K562 (cell line): Measurements from ENCODE around the gene GP1BB. TPM values are rescaled to one million over a fixed set of nuclear protein-coding genes. Genes with fewer than 3 reads are reported as not detected.

Source experiments
- ATAC-seq: fragments of 200-7000 bp; cut with Tn5 transposase; 3 replicates; pipeline ENCODE4 v1.9.1; 2020; ENCODE audit warnings: moderate library complexity
- BruUV-seq: library from RNA; stranded (reverse); fragments of 400-500 nt; replicated peaks from 2 replicates; lab custom pipeline; 2021; lab: Mats Ljungman, UMichigan
- CTCF ChIA-PET: fragments of 300-600 bp; formaldehyde crosslinking; extraction: SDS; loops from one replicate; lab custom pipeline; 2021; ENCODE audit warnings: low intra/inter-chr PET ratio; lab: Yijun Ruan, JAX
- POLR2A ChIA-PET: fragments of 300-600, 350-650 bp; sonication (Branson Sonifier 250); formaldehyde crosslinking; extraction: SDS; loops from one replicate; lab custom pipeline; 2021; ENCODE audit warnings: antibody characterized with exemption, inconsistent platforms; lab: Yijun Ruan, JAX
- DNase-seq, 4 experiments: peaks; one replicate each; pipeline versions ENCODE4 v3.0.0 to v3.0.0-alpha.2; 2011 to 2018; ENCODE audit warnings: low spot score in 3 of 4, mixed read lengths in 3 of 4; ENCODE audit errors: extremely low read depth in 1 of 4
- FAIRE-seq: peaks from 2 replicates; lab custom pipeline; 2011; peaks lifted over from hg19 to GRCh38; lab: Jason Lieb, UNC
- H2AFZ ChIP-seq: 2 replicates; pipeline ENCODE4 v1.6.0; 2011; ENCODE audit warnings: low read depth, low read length, control low read depth, inconsistent platforms
- H3K27ac ChIP-seq: fragments of 200-600 bp; 3 replicates; pipeline ENCODE4 v1.8.0; 2011; ENCODE audit warnings: low read depth, mild to moderate bottlenecking, control low read depth, inconsistent platforms, low read length, moderate library complexity, mixed read lengths; ENCODE audit errors: extremely low read depth
- H3K27me3 ChIP-seq, 2 experiments: fragments of 300-600 bp in 1 of 2; 2 replicates in 1 of 2; 3 replicates in 1 of 2; pipeline versions ENCODE4 v1.6.0 to v1.8.0; 2011; ENCODE audit warnings: inconsistent platforms in 2 of 2, low read length in 2 of 2, mild to moderate bottlenecking in 1 of 2, mixed read lengths in 1 of 2, moderate library complexity in 1 of 2; ENCODE audit not compliant: control insufficient read depth in 2 of 2, insufficient read depth in 2 of 2
- H3K36me3 ChIP-seq: fragments of 300-600 bp; 3 replicates; pipeline ENCODE4 v1.8.0; 2011; ENCODE audit warnings: mild to moderate bottlenecking, low read length, inconsistent platforms; ENCODE audit not compliant: control insufficient read depth, insufficient read depth
- H3K4me1 ChIP-seq, 2 experiments: fragments of 200-600 bp in 1 of 2; replicated peaks in 1 of 2; 2 replicates in 1 of 2; 3 replicates in 1 of 2; pipeline versions ENCODE4 v1.5.1 to v1.8.0; 2011; ENCODE audit warnings: inconsistent platforms in 2 of 2, low read length in 2 of 2, mild to moderate bottlenecking in 1 of 2, mixed read lengths in 1 of 2, moderate library complexity in 1 of 2; ENCODE audit not compliant: control insufficient read depth in 2 of 2, insufficient read depth in 2 of 2
- H3K4me2 ChIP-seq: 2 replicates; pipeline ENCODE4 v1.6.1; 2011; ENCODE audit warnings: low read length, control low read depth, inconsistent platforms, mixed read lengths; ENCODE audit not compliant: insufficient read depth
- H3K4me3 ChIP-seq: fragments of 200-600 bp; sonication (generic), shearing (Covaris generic); 2 replicates; pipeline ENCODE4 v1.5.1; 2016; ENCODE audit warnings: control low read depth, inconsistent platforms
- H3K79me2 ChIP-seq: fragments of 200-600 bp; 3 replicates; pipeline ENCODE4 v1.8.0; 2011; ENCODE audit warnings: low read length, inconsistent platforms; ENCODE audit not compliant: control insufficient read depth, insufficient read depth
- H3K9ac ChIP-seq, 2 experiments: 2 replicates each; pipeline versions ENCODE4 v1.6.0 to v1.6.1; 2011; ENCODE audit warnings: low read depth in 2 of 2, low read length in 2 of 2, control low read depth in 1 of 2, inconsistent platforms in 1 of 2, mild to moderate bottlenecking in 1 of 2, mixed read lengths in 1 of 2; ENCODE audit not compliant: insufficient read depth in 1 of 2
- H3K9me1 ChIP-seq: one replicate; pipeline ENCODE4 v1.6.0; 2011; ENCODE audit warnings: inconsistent platforms, mild to moderate bottlenecking, low read length, moderate library complexity; ENCODE audit not compliant: control insufficient read depth, insufficient read depth
- H3K9me3 ChIP-seq: replicated peaks from 2 replicates; pipeline ENCODE4 v1.5.1; 2011; ENCODE audit warnings: low read depth, low read length, inconsistent platforms; ENCODE audit not compliant: control insufficient read depth, insufficient read depth
- H4K20me1 ChIP-seq: replicated peaks from 2 replicates; pipeline ENCODE4 v1.6.1; 2011; ENCODE audit warnings: low read length, inconsistent platforms, mixed read lengths; ENCODE audit not compliant: control insufficient read depth, insufficient read depth
- DMBX1 ChIP-seq: fragments of 250-450 bp; sonication (Bioruptor Pico); IDR thresholded peaks from 2 replicates; pipeline ENCODE4 v1.8.0; 2022; ENCODE audit warnings: inconsistent platforms, mild to moderate bottlenecking, moderate library complexity, borderline replicate concordance
- HDAC1 ChIP-seq, 2 experiments: fragments of 450-650 bp; IDR thresholded peaks; 2 replicates each; pipeline ENCODE4 v1.6.1; 2016 to 2017; ENCODE audit warnings: inconsistent platforms in 1 of 2, mild to moderate bottlenecking in 1 of 2, moderate library complexity in 1 of 2
- HDAC8 ChIP-seq: fragments of 450-650 bp; IDR thresholded peaks from 2 replicates; pipeline ENCODE4 v1.6.1; 2016; ENCODE audit warnings: mild to moderate bottlenecking, missing genetic modification characterization, moderate library complexity, missing compliant biosample characterization
- HINFP ChIP-seq: fragments of 450-650 bp; conservative IDR thresholded peaks from 2 replicates; pipeline ENCODE4 v1.6.1; 2016; ENCODE audit warnings: missing genetic modification characterization, low read depth, mild to moderate bottlenecking, control low read depth, missing compliant biosample characterization
- IFI16 ChIP-seq: fragments of 250-450 bp; sonication (Bioruptor Pico); IDR thresholded peaks from 2 replicates; pipeline ENCODE4 v2.1.2; 2022; ENCODE audit warnings: mild to moderate bottlenecking, inconsistent platforms
- LEF1 ChIP-seq: fragments of 450-650 bp; IDR thresholded peaks from 2 replicates; pipeline ENCODE4 v1.6.1; 2016; ENCODE audit warnings: mild to moderate bottlenecking
- NFE2L1 ChIP-seq: fragments of 450-650 bp; IDR thresholded peaks from 2 replicates; pipeline ENCODE4 v1.6.1; 2016; ENCODE audit warnings: missing genetic modification characterization, low read depth, mild to moderate bottlenecking, missing compliant biosample characterization, moderate library complexity, borderline replicate concordance
- RNF2 ChIP-seq: sonication (generic); IDR thresholded peaks from 2 replicates; pipeline ENCODE4 v1.6.1; 2016
- SMAD3 ChIP-seq: fragments of 450-650 bp; formaldehyde crosslinking; conservative IDR thresholded peaks from 2 replicates; pipeline ENCODE4 v1.4.0; 2020; ENCODE audit warnings: mild to moderate bottlenecking
- SMARCC2 ChIP-seq: fragments of 450-650 bp; IDR thresholded peaks from 2 replicates; pipeline ENCODE4 v1.6.1; 2017; ENCODE audit warnings: antibody characterized with exemption, moderate library complexity, mild to moderate bottlenecking, low read depth
- STAT6 ChIP-seq: sonication (generic); formaldehyde crosslinking; IDR thresholded peaks from 2 replicates; pipeline ENCODE4 v1.8.1; 2023; ENCODE audit warnings: mild to moderate bottlenecking, missing genetic modification reagents
- TGIF2 ChIP-seq: sonication (generic); formaldehyde crosslinking; IDR thresholded peaks from 2 replicates; pipeline ENCODE4 v1.8.1; 2022; ENCODE audit warnings: mild to moderate bottlenecking, missing genetic modification reagents, moderate library complexity
- U2AF2 ChIP-seq: fragments of 200-400 bp; formaldehyde crosslinking; optimal IDR thresholded peaks from 2 replicates; pipeline ENCODE3; 2017; ENCODE audit warnings: low read depth, mild to moderate bottlenecking, low read length
- ZNF23 ChIP-seq: fragments of 250-450 bp; sonication (Bioruptor Pico); IDR thresholded peaks from 2 replicates; pipeline ENCODE4 v1.4.0; 2020; ENCODE audit warnings: mild to moderate bottlenecking
- ZNF347 ChIP-seq: fragments of 450-650 bp; formaldehyde crosslinking; IDR thresholded peaks from 2 replicates; pipeline ENCODE4 v1.4.0; 2020; ENCODE audit warnings: low read depth, mild to moderate bottlenecking, moderate library complexity
- whole genome bisulfite sequencing: fragments of 100-300 bp; shearing (Covaris generic); methylation state at CpG from one replicate; pipeline ENCODE4 v1.1.6; 2016; ENCODE audit warnings: low coverage, mixed read lengths; ENCODE audit not compliant: insufficient coverage; ENCODE audit errors: missing lambda C conversion rate; 5-methylcytosine and 5-hydroxymethylcytosine counted together
- in situ Hi-C: fragments of 300-500 bp; cut with MboI; formaldehyde crosslinking; loops from 4 replicates; pipeline ENCODE4 v1.15.0; 2018; ENCODE audit warnings: inconsistent platforms, mixed read lengths
- intact Hi-C: fragments of 100-400 bp; cut with micrococcal nuclease; formaldehyde crosslinking; loops from 2 replicates; pipeline ENCODE4 v1.14.2; 2022
- polyA plus RNA-seq, 8 experiments: library from polyadenylated mRNA; depleted of rRNA in 4 of 8; stranded (reverse) in 5 of 8; unstranded in 3 of 8; fragments of >200 nt; fragmentation: Nextera tagmentation in 2 of 8; fragmentation: Illumina TruSeq in 1 of 8; extraction: Ambion mirVana in 2 of 8; extraction: Trizol in 1 of 8; gene quantifications; 2 replicates each; pipeline versions ENCODE4 v1.2.1 to v1.2.3, GENCODE V29; 2011 to 2014; ENCODE audit warnings: inconsistent platforms in 1 of 8, missing spikeins in 1 of 8
- total RNA-seq, 7 experiments: library from RNA; depleted of rRNA in 6 of 7; stranded (reverse); fragments of >200 nt in 6 of 7; fragmentation: Illumina TruSeq in 2 of 7; extraction: Trizol in 2 of 7; gene quantifications; 2 replicates each; pipeline versions ENCODE4 v1.2.1 to v1.2.3, GENCODE V29; 2011 to 2021; ENCODE audit warnings: low replicate concordance in 1 of 7

The GP1BB gene
- total and polyA plus RNA-seq, 9 of the 15 experiments (the other 6 are each of a cell fraction or from before 2014, with no cell fraction given): 0.69 to 162 (median 2.8) TPM

- TF ChIP-seq TGIF2: no peak
- TF ChIP-seq, all 486 proteins: peak for 7
Observed at GRCh38 chr22:19764299-19764593, 40.9 kb downstream of the GP1BB start (continued).

DNA sequence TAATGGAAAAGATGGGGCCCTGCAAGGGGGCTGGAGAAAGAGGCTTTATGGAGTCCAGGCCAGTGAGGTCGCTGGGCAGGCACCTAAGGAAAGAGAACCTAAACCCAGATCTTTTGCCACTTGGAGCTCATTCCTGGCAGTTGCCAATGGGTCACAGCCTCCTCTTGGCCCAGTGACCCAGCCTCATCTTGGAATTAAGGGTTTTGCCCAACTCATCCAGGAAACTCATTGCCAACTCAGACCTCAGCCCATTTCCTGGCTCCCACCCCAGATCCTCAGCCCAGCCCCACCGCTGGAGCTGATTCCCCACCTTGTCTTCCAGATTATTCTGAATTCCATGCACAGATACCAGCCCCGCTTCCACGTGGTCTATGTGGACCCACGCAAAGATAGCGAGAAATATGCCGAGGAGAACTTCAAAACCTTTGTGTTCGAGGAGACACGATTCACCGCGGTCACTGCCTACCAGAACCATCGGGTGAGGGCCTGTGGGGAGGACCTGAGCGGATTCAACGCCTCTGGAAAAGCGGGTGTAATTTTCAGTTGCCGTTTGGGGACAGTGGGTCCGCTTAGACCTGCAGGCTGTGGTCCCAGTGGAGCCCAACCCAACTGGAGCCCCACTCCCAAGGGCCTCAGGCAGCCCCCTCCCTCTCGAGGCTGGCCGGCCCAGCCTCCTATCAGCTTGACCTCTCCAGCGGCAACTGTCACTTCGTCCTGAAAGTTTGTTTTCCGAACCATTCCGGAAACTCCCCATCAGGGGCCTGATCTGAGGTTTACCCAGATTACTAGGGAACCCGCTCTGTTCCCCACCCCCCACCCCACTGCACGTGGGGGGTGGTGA is 41.5 kb downstream of the GP1BB start:
- H4K20me1 ChIP-seq: 0 out of 2 replicates have a peak, but pooled peaks cover 1% of the 10 kb centered on the region
- peaks cover 10 to 91% of the 10 kb centered on the region in 2 experiments; a peak in 3 of 5 replicates for H3K4me1 ChIP-seq
- H3K4me3 ChIP-seq: no peak overlapping the region
- CTCF ChIA-PET: no interaction called here
- FAIRE-seq (peak; percentile 19), DNase-seq (no peak), ATAC-seq (no peak)
- no peak overlapping the region for H3K4me2 ChIP-seq
- no TSS peak for BruUV-seq
- intact Hi-C loops (no loop called here), in situ Hi-C loops (no loop called here)
- POLR2A ChIA-PET: interaction anchor here (0.7 to 6.7 kb wide), 14 partner anchors 8 to 552 kb away, joined by 3 to 78 read pairs (median 4); no protein-coding TSS in a partner anchor
- H3K27me3 ChIP-seq: peaks cover 0 to 5% of the 10 kb centered on the region in 2 experiments; a peak in 1 of 5 replicates
- H3K27ac ChIP-seq: peak overlapping the region; percentile 2; the same call in 1 of the 3 replicates
- no peaks in the 10 kb centered on the region for H3K9me3 ChIP-seq
- WGBS: 60% methylated on average over 25 of the region's 25 CpGs
- peaks cover 8% of the 10 kb centered on the region; the same call in 1 of the 3 replicates for H3K36me3 ChIP-seq
- peaks cover 25% of the 10 kb centered on the region for H3K79me2 ChIP-seq
- peak overlapping the region in 1 of 2 experiments; percentile 35; a peak in 2 of 4 replicates for H3K9ac ChIP-seq
- H2AFZ ChIP-seq: 0 out of 2 replicates have a peak overlapping the region, but pooled peaks have one; percentile 5
- peaks cover 6% of the 10 kb centered on the region for H3K9me1 ChIP-seq
- TF ChIP-seq ZNF23 (CRISPR knock-in tag) (no peak), STAT6 (CRISPR knock-in tag) (peak; percentile 67; the same call in 1 of the 2 replicates), HDAC1 (IDR thresholded peaks at IDR 0.05) (peak in 1 of 2 experiments; percentile 10; a peak in 1 of 4 replicates), SMAD3 (no peak), NFE2L1 (no peak), SMARCC2 (no peak), HINFP (tag) (no peak), HDAC8 (no peak), U2AF2 (no peak), DMBX1 (CRISPR knock-in tag) (0 out of 2 replicates have a peak, but pooled peaks have one; percentile 3), IFI16 (CRISPR knock-in tag) (no peak), RNF2 (no peak), LEF1 (no peak), ZNF347 (CRISPR knock-in tag) (no peak)
